NCI-H345 (cell line): ENCODE results near the gene PAOX.

ENCODE experiments used
- DNase-seq: peaks from one replicate; lab custom pipeline; 2025; lab: John Stamatoyannopoulos, UW

The PAOX gene

DNA sequence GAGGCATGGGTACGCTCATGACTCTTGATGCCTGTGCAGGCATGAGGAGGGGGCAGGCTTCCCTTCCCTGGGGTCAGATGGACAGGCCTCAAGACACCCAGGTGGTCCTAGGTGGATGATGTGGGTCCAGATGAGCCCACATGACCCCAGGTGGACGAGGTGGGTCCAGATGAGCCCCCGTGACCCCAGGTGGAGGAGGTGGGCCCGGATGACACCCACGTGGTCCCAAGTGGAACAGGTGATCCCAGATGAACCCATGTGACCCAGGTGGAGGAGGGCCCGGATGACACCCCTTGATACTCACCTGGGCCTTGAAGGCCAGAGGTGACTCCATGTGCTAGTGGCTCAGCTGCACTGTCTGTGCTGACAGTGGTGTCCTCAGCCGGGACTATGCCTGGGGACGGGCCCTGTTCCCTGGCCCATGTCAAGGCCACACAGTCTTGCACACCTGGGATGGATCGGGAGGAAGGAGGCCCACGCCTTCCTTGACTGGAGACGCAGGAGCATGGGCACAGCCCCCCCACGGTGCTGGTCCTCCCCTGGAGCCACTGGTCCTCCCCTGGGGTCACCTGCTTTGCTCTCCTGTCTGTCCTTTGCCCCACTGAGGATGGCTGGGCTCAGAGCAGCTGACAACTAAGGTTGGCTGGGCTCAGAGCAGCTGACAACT, 28.6 kb upstream of the PAOX start:
- DNase-seq: no peak

DNA sequence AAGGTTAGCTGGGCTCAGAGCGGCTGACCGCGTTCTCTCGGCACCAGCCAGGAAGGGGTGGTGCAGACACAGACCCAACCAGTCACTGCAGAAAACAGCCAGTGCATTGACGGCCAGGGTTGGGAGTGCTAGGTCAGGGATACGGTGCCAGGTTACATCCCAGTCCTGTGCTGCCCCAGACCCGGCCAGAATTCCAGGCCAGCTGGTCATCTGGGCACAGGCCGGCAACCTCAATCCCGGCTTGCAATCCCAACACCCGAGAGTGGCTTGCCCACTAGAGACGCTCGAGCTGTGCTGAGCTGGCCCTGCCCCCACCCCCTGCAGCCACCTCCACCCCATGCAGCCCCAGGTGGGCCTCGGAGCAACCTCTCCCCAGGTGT, 28.1 kb upstream of the PAOX start:
- no peak for DNase-seq

GRCh38 chr10:133351408-133352318, 27.4 kb upstream of the PAOX start:
- DNase-seq: no peak

DNA sequence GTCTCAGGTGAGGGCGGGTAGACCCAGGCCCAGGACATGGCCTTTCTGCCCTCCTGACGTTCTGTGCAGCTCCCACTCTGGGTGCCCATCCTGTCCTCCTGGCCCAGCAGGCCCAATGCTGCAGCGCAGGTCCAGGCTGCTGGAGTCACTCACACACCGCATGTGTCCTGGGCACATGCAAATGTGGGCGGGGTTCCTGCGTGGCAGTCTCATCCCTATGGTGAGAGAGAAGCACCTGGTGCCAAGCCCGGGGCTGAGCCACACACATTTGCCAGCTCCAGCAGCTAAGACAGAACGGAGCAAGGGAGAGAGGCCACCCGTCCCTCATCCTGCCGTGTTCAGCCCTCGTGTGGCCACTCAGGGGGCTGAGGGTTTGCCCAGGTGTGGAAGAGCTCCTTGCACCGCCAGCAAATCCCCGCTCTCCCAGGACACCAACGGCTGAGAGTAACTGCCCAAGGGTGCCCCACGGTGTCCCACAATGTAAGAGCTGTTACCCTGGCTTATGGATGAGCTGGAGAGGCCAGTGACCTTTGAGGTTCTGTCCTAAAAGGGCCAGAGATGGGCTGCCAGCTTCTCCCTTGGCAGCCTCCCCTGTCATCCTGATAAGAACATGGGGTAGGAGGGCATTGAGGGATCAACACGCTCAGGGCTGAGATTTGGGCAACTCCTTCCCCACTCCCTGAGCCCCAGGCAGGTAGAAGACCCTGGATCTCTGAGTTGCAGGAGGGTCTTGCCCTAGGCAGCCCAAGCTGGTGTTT, 25.7 kb upstream of the PAOX start:
- no peak for DNase-seq

DNA sequence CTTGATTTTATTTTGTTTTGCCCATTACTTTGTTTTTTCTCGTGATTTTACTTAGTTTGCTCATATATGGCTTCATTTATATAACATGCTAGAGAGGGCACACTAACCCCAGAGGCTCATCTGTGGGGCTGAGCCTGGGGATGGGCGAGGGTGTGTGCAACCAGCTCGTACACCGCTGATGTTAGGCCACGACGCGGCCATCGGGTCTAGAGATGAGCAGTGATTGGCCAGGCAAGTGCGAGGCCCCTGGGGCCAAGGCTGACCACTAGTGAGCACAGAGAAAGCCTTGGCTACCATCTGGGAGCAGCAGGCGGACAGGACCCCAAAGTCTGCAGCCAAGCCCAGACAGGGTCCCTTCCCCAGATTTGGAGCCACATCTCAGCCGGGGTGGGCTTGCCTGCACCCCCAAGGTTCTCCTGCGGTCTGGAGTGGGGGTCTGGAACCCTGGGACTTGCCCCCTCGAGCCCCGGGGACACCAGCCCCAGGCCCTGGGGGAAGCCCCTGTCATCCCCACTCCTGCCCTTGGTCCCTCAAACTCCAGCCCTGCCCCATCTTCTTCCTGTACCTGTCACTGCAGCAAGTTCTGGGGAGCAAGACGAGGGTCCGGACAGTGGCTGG, 25.0 kb upstream of the PAOX start:
- DNase-seq: no peak

DNA sequence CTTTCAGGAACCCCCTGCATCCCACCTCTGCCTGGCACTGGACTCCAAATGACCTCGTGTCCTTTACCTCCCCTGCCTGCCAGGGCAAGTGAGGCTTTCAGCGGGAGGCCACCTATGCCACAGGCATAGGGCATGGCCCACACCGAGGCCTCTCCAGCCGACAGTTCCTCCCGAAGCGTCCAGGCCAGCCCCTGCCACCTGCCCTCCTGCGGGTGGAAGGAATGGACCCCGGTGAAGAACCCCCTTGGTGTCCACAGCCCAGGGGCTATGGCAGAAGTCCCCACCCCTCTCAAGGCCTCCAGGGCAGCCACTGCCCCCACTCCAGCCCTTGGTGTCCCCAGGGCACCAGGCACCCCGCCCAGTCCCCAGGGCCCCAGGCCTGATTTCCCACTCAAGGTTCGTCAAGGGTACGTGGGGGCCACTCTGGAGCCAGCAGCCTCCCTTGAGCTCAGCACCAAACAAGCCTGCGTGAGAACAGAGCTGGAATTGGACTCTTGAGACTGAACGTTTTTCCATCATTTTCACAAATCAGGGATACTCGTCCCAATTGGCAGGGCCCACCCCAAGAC, 24.3 kb upstream of the PAOX start:
- no peak for DNase-seq

- no peak for DNase-seq
These were observed 23.8 kb upstream of the PAOX start for GRCh38 chr10:133355266-133355665.

GRCh38 chr10:133355991-133356390, 23.1 kb upstream of the PAOX start:
- no peak for DNase-seq

- DNase-seq: no peak
These were observed 22.3 kb upstream of the PAOX start for GRCh38 chr10:133356549-133357284.

DNA sequence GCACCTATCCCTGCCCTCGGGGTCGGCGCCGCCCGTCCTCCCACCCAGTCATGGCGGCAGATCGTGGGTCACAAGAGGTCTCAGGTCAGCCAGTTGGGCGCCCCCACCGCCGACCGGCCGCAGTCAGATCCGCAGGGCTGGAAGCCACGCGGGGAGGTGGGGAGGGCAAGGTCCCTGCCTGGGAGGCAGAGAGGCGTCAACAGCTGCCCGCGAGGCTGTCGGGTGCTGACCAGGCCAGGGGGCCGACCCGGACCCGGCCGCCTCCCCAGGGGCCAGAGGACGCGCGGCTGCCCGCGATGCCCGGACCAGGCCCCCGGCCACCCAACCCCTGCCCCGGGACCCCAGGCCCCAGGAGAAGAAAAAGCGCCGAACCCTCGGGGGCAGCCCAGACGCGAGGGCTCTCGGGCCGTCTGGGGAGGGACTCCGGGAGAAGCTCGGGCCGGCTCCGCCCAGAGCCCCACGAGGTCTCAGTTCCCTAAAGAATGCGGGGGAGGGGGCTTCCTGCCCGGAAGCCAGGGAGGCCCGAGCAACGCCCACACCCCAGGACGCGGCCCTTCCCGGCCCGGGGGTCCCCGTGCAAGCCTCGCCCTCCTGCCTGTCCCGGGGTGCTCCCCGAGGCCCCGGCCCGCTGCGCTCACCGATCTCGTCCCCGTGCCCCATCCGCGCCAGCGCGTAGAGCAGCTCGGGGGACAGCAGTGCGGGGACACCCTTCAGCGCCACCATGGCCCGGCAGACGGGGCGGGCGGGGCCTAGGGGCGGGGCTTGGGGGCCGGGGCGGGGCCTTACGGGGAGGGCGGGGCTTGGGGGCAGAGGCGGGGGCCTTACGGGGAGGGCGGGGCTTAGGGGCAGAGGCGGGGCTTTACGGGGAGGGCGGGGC, 21.5 kb upstream of the PAOX start, which contains the start of gene FUOM:
Gene FUOM (minus strand): TSS at position 735 of the 877 bp plus-strand sequence. CDS start 12 bp downstream, at position 723.
- peak; percentile 18 for DNase-seq

DNA sequence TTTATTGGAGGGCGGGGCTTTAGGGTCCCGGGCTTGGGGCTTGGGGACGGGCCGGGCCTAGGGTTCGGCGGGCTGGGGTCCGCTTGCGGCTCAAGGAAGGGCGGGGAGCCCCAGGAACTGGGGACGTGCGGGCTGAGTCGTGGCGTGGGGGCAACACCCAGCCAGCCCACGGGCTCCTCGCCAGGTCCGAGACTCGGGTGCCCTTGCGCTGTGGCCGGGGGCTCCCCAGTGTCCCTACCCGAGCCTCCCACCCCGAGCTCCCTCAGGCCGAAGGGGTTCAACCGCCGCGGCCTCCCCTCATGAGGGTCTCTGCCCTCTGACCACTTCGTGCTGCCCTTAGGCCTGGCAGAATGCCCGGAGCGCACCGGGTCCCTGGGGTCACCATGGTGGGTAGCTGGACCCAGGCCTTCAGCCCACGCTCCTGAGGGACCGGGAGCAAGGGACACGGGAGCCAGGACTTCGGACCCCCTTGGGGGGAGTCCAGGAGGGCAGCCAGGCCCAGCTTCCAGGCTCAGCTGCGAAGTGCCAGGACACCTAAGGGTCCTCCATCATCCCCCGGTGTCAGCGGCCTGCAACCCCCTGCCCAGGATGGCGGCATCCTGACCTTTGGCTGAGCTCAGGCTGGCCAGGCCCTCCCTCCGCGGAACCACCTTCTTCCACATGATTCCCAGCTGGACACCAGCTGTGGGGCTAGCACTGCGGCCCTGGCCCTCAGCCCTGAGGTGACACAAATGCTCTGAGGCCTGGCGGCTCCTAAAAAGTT, 20.7 kb upstream of the PAOX start:
- DNase-seq: no peak

GRCh38 chr10:133358925-133359310, 20.1 kb upstream of the PAOX start:
- no peak for DNase-seq

- DNase-seq: peak; percentile 82
These were observed 19.5 kb upstream of the PAOX start for GRCh38 chr10:133359554-133359971.

- DNase-seq: peak; percentile 39
These were observed 19.0 kb upstream of the PAOX start for GRCh38 chr10:133359972-133360610.

DNA sequence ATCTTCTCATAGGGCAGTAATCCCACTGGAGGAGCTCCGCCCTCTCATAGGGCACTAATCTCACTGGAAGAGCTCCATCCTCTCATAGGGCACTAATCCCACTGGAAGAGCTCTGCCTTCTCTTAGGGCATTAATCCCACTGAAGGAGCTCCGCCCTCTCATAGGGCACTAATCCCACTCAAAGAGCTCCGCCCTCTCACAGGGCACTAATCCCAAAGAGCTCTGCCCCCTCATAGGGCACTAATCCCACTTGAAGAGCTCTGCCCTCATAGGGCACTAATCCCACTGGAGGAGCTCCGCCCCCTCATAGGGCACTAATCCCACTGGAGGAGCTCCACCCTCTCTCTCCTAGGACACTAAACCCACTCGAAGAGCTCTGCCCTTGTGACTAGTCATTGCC, 17.8 kb upstream of the PAOX start:
- DNase-seq: no peak

DNA sequence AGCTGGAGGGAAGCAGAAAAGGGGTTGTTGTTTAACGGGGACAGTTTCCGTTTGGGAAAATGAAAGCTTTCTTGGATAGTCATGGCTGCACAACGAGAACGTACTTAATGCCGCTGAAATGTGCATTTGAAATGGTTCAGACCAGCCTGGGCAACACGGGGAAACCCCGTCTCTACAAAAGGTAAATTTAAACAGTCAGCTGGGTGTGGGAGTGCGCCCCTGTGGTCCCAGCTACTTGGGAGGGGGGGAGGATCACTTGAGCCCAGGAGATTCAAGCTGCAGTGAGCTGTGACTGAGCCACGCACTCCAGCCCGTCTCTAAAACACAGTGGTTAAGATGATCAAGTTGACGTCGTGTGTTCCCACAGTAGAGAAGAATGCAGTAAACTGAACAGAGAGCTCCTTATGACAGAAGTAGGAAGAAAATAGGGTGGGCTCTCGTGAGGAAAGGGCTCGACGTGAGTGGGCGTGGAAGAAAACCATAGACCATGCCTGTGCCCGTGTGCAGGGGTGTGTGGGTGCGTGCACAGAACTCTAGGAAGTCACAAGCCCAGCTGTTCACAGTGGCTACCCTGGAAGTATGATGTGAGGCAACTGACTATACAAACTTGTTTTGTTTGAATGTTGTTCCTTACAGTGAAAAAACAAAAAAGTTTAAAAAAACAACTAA, 17.2 kb upstream of the PAOX start:
- DNase-seq: no peak

GRCh38 chr10:133362846-133363245, 16.2 kb upstream of the PAOX start:
- no peak for DNase-seq
